Osteoblast (primary cell): ENCODE data around the gene MIA2. TPM values are rescaled to one million over a fixed set of nuclear protein-coding genes. Genes with fewer than 3 reads are reported as not detected.

Experiments used
- DNase-seq: peaks from one replicate; pipeline ENCODE4 v3.0.0; 2011; ENCODE audit warnings: low spot score, mixed read lengths; ENCODE audit not compliant: insufficient read length; ENCODE audit errors: missing footprints
- H2AFZ ChIP-seq: 2 replicates; pipeline ENCODE4 v1.6.0; 2011; ENCODE audit warnings: mild to moderate bottlenecking, low read length
- H3K27ac ChIP-seq: 2 replicates; pipeline ENCODE4 v1.5.1; 2011; ENCODE audit warnings: mild to moderate bottlenecking, low read depth, low read length, moderate library complexity
- H3K27me3 ChIP-seq: 2 replicates; pipeline ENCODE4 v1.6.0; 2012; ENCODE audit warnings: mild to moderate bottlenecking, control low read depth, inconsistent platforms, low read length, moderate library complexity; ENCODE audit not compliant: insufficient read depth
- H3K36me3 ChIP-seq: 2 replicates; pipeline ENCODE4 v1.5.1; 2011; ENCODE audit warnings: mild to moderate bottlenecking, low read length, control low read depth, moderate library complexity; ENCODE audit not compliant: insufficient read depth
- H3K4me1 ChIP-seq: 2 replicates; pipeline ENCODE4 v1.5.1; 2011; ENCODE audit warnings: mild to moderate bottlenecking, low read length, control low read depth, moderate library complexity; ENCODE audit not compliant: insufficient read depth
- H3K4me2 ChIP-seq: 2 replicates; pipeline ENCODE4 v1.6.0; 2011; ENCODE audit warnings: mild to moderate bottlenecking, low read length; ENCODE audit not compliant: insufficient read depth
- H3K4me3 ChIP-seq: fragments of 200-600 bp; sonication (generic); 3 replicates; pipeline ENCODE4 v1.5.1; 2012; ENCODE audit warnings: mild to moderate bottlenecking, low read length, inconsistent platforms; ENCODE audit not compliant: insufficient read depth
- H3K79me2 ChIP-seq: 2 replicates; pipeline ENCODE4 v1.6.0; 2012; ENCODE audit warnings: mild to moderate bottlenecking, low read length, control low read depth, inconsistent platforms; ENCODE audit not compliant: insufficient read depth
- H3K9me3 ChIP-seq: 2 replicates; pipeline ENCODE4 v1.5.1; 2011; ENCODE audit warnings: low read depth, low read length, control low read depth
- H4K20me1 ChIP-seq: 2 replicates; pipeline ENCODE4 v1.6.0; 2012; ENCODE audit warnings: mild to moderate bottlenecking, low read length, control low read depth; ENCODE audit not compliant: insufficient read depth
- total RNA-seq: library from RNA; depleted of rRNA; stranded (reverse); fragments of >200 nt; gene quantifications from 2 replicates; pipeline ENCODE4 v1.2.3, GENCODE V29; 2012
- TF ChIP-seq, protein P1 (sequence below): IDR thresholded peaks from 2 replicates; pipeline ENCODE4 v1.5.1; 2011; ENCODE audit warnings: mild to moderate bottlenecking, low read depth, low read length, moderate library complexity; ENCODE audit errors: extremely low read depth

The MIA2 gene
- total RNA-seq, 1 donor: 25.0 TPM

DNA sequence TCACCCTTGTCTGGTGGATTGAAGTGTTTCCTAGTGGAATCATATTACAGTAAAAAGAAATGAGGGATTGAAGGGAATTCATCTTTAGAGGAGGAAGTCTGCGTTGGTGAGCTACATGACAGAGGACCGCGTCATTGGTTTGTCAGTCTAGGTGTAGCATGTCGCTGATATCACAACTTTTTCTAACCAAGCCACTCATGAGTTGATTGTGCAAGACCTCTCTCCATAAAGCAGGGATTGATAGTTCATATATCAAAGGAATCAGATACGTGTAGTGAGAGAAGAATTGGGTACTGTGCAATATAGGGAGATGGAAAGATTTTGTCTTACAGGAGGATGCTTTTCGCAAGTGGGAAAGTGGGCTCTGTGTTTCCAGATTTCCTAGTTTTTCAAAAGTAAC lies 201.5 kb downstream of the MIA2 start:
- no peaks in the 10 kb centered on the region for H3K27me3 ChIP-seq
- TF ChIP-seq, protein P1, sequence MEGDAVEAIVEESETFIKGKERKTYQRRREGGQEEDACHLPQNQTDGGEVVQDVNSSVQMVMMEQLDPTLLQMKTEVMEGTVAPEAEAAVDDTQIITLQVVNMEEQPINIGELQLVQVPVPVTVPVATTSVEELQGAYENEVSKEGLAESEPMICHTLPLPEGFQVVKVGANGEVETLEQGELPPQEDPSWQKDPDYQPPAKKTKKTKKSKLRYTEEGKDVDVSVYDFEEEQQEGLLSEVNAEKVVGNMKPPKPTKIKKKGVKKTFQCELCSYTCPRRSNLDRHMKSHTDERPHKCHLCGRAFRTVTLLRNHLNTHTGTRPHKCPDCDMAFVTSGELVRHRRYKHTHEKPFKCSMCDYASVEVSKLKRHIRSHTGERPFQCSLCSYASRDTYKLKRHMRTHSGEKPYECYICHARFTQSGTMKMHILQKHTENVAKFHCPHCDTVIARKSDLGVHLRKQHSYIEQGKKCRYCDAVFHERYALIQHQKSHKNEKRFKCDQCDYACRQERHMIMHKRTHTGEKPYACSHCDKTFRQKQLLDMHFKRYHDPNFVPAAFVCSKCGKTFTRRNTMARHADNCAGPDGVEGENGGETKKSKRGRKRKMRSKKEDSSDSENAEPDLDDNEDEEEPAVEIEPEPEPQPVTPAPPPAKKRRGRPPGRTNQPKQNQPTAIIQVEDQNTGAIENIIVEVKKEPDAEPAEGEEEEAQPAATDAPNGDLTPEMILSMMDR: no peak
- no peak overlapping the region for H3K4me2 ChIP-seq
- H4K20me1 ChIP-seq: peaks cover 8% of the 10 kb centered on the region
- peaks cover 16% of the 10 kb centered on the region for H3K4me1 ChIP-seq
- H3K27ac ChIP-seq: no peak overlapping the region
- H3K36me3 ChIP-seq: no peaks in the 10 kb centered on the region
- H3K9me3 ChIP-seq: no peaks in the 10 kb centered on the region
- DNase-seq: no peak
- peaks cover 15% of the 10 kb centered on the region for H3K79me2 ChIP-seq
- no peak overlapping the region for H2AFZ ChIP-seq
- no peak overlapping the region for H3K4me3 ChIP-seq

Other genes with a start within 250 kb of the MIA2 start
- gene SEC23A, start 130.7 kb upstream of the MIA2 start, total RNA-seq: 322 and 326 TPM in 2 replicates
- 15.3 and 24.2 TPM in 2 replicates for gene GEMIN2, start 119.6 kb upstream of the MIA2 start, total RNA-seq
- 25.6 and 26.8 TPM in 2 replicates for gene TRAPPC6B, start 63.6 kb upstream of the MIA2 start, total RNA-seq
- 11.5 and 13.4 TPM in 2 replicates for gene PNN, start 58.7 kb upstream of the MIA2 start, total RNA-seq
- gene FBXO33, start 198.5 kb downstream of the MIA2 start, total RNA-seq: 15.6 and 19.2 TPM in 2 replicates